GM19468 (cell line): Measurements from ENCODE around the gene CHI3L1.

Experiments
- ATAC-seq: cut with Tn5 transposase; IDR thresholded peaks from one replicate; pipeline ENCODE4 v1.9.1; 2021; ENCODE audit warnings: mild to moderate bottlenecking, moderate library complexity, moderate number of reproducible peaks; ENCODE audit not compliant: unreplicated experiment; ENCODE audit errors: extremely low read depth

The CHI3L1 gene

DNA sequence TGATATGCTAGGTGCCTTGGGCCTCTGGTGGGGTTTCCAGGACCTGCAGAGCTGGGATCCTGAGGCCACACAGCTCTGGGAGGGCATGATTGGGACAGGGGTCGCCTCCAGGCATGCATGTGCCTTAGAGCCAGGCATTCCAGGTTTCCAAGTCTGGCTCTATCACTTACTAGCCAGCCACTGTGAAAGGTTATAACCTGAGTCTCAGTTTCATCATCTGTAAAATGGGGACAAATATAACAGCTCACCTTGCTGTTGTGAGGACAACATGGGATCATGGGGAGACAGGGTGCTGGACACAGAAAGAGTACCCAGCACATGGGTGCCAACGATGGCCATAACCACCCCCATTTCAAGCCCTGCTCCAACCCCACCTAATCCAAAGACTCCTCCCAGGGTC is 2.7 kb downstream of the CHI3L1 start:
- ATAC-seq = no peak

DNA sequence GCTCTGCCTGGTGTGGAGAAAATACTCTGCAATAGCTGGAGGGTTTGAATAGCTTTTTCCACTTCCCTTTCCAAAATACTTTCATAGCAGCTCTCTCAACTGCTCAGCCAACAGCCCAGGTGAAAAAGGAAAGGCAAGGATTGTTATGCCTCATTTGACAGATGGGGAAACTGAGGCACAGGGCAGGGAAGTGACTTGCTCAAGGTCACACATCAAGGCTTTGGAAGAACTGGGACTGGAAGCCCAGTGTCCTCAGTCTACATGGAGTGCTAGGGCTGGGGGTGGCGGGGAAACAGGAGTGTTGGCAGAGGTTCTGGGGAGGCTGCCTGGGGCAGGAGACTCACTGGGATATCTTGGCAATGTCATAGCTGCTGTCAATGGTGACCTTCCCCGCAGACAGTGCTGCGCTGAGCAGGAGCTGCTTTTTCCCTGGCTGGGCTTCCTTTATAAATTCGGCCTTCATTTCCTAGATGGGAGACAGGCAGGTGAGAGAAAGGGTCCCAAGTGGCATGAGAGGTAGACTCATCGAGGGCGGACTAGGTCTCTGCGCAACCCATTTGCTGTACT is 4.0 kb downstream of the CHI3L1 start:
- no peak for ATAC-seq

DNA sequence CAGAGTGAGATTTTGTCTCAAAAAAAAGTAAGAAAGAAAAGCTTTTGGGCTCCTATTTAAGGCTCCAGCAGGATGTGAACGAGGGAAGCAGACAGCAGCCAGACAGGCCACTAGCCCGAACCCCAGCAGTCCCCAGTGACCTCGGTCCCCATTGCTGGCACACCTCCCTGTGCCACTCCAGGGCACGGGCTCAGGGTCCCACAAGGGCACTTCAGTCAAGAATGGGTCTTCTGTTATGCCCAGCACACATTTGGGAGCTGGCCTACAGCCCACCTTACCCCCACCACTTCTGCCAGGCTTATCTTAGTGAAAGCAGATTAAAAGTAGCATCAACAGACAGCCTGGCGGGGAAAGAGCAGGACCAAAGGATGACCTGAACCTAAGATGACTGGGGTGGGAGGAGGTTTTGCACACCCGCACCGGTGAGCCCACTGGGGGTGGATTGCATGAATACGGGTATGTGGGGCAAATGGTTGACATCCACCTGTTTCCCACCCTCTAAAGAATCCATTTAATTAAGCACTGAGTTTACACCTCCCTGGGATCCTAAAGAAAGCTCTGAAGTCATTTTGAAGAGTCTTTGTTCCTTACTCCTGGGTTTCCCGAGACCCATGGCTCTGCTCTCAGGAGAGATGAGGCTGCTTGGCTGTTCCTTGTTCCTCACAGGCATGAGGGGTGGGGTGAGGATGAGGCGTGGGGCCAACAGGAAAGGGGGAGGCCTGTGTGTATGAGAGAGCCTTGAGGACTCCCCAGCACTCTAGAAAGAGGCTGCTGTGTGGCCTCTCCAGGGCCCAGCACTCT is 4.7 kb downstream of the CHI3L1 start:
- no peak for ATAC-seq

DNA sequence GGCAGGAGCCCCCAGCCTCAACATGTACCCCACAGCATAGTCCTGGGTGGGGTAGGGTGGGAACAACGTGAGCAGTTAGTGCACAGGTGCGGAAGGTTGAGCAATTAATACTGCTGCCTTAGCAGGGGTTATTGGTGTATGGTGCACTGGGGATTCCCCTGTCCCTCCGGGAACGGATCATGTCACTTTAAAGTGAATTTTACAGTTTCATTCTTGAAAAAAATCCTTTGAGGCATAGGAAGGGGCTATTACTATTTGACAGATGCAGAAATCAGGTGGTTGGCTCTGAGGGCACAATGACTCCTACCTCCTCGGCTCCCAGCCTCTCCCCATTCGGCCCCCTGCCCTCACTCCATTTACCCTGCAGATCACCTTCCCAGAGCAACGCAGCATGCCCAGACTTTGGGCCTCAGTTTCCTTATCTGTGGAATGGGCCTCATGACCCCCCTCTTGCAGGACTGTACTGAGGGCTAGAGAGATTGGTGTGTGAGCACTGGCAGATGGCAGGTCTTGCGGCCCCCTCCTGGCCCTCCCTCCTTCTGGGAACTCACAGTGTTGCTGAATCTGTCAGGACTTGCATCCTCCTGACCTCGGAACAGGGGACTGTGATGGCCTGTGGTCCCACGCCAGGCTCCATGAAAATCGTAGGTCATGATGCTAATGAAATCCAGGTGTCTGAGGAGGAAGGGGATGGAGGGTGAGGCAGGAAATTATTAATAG is 5.7 kb downstream of the CHI3L1 start:
- no peak for ATAC-seq

DNA sequence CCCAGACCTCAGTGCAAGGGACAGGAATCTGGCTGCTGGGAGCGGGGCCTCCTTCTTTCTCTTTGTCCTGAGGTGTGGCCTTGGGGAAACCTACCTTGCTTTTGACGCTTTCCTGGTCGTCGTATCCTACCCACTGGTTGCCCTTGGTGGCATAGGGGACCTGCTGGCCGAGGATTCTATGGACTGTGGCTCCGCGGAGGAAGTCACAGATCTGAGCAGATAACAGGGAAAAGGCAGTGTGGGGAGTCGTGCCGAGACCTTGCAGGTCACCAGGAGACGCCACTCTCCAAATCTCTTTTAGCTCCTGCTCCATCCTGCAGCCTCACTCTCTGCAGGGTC is 6.9 kb downstream of the CHI3L1 start:
- ATAC-seq = no peak

DNA sequence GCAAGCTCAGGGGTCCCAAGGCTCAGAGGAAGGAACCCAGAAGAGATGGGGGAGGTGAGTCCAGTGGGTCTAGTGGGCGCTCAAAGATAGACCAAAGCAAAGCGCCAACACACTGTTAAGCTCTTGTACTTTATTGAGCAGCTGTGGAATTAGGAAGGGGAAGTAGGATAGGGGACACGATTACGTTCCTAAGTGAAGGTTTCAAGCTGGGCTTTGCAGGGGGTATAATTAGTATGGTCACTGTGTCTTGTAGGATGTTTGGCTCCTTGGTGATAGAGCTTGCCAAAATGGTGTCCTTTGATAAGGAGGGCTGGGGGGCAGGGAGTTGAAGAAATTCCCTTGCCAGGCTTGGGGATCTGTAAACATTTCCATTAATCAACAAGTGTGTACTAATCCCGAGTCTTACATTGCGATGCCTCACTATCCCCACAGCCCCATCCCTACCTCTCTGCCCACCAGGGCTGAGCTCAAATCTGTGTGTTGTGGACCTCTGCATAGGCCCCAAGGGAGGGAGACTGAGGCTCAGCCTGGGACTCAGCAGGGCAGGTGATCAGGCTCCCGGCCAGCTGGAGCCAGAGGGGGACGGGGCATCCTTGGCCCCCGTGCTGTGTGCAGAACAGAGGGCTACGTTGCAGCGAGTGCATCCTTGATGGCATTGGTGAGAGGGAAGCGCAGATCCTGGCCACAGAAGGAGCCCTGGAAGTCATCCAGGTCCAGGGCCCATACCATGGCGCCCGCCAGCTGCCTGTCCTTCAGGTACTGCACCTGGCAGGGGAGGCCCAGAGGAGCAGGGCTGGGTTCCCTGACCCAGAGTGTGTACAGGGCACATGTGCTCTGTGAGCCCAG is 7.5 kb downstream of the CHI3L1 start:
- ATAC-seq = no peak

DNA sequence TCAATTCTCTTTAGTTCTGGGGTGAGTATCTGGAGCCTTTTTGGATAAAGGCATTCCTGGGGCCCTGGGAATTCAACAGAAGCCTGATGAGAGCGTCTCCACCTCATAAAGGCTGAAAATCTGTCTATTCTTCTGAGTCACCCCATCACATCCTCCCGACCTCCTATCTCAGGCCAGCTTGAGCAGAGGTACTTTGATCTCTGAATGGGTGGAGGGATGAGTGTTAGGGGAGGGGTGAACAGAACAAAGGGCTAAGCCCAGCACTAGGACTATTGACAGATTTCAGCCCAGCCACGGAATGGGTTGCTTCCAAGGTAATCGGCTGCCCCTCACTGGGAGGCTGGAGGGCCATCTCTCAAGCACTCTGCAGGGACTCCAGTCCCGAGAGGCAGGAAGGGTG is 8.4 kb downstream of the CHI3L1 start:
- no peak for ATAC-seq

DNA sequence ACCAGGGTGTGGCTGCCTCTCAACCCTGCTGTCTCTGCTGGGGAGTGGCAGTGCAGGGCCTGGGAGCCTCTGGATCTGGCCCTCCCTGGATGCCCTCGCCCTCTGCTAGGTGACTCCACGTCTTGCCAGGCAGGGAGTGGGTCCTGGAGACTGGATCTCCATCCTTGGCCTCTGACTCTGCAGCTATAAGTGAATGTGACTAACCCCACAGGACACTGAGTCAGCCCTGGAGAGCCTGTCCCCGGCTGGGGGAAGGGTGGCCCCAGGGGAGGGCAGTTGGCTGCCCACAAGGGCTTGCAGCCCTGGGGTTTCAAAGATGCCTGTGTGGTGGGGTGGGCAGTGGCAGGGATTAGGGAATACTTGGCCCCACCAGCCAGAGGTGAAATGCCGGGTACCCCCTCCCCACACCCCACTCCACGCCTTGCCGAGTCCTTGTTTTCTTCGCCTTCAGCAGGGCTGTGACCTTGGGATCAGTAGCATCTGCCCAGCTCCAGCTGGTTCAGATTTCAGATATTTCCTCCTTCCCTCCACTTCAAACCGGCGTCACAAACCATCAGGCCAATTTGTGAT is 8.9 kb downstream of the CHI3L1 start:
- no peak for ATAC-seq

DNA sequence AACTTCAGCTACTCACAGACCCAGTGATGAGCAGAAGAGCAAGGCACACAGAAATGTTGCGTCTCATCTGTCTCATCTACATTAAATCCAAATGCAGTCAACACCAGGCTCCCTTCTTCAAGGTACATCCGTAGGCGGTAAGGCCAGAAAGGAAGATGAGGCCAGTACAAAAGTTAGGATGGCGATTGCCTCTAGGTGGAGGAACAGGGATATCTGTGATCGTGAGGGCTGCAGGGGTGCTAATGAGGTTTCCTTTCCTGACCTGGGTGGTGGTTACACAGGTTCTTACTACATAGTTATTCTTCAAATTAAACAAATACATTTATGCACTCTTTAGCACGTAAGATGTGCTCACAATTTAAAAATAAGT is 9.5 kb downstream of the CHI3L1 start:
- ATAC-seq = no peak

DNA sequence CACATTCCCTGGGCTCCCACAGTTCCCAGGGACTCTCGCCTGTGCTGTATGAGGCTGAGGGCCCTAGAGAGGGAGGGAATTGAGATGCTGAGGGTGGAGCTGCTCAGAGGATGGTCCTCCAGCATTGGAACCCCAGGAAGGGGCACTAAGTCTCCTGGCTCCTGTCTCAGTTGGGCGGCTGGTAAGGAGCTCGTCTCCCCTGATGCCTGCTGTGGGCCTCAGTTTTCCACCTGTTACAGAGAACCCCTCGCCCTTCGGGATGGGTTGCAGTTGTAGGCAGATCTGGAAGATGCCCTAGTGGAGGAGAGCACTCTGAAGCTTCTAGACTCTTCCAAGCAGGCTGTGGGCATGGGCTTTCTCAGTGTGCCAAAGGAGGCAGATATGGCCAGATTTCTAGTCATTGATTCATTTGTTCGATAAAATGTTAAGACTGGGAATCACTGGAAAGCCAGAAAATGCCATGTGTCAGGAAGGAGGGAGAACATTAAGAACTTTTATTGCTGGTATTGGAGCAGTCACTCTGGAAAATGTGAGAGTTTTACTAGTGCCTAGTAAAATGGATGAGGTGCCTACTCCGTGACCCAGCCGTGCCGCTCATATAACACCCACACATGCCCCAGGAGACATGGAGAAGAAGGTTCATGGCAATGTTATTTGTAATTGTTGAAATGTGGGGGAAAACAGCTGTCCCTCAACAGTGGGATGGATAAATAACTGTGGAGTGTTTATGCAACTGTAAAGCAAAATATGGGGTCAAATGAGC is 10.1 kb downstream of the CHI3L1 start:
- ATAC-seq = no peak

DNA sequence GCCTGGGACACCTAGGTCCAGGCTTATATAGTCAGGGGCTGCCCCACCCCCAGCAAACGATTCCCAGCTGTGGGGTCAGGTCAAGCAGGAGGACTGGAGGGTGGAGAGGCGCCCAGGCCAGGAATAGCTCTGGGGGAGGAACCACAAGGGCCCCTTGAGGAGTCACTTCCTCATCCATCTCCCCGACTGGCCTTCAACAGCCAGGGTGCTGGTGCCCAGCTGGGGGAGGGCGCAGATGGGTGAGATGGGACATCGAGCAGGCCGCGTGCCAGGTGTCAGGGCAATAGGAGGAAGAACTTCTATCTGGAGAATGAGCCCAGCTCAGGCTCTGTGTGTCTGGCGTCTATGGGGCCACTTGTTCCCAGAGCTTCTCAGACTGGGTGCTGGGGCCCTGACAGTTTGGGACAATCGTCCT is 10.7 kb downstream of the CHI3L1 start:
- ATAC-seq = no peak

DNA sequence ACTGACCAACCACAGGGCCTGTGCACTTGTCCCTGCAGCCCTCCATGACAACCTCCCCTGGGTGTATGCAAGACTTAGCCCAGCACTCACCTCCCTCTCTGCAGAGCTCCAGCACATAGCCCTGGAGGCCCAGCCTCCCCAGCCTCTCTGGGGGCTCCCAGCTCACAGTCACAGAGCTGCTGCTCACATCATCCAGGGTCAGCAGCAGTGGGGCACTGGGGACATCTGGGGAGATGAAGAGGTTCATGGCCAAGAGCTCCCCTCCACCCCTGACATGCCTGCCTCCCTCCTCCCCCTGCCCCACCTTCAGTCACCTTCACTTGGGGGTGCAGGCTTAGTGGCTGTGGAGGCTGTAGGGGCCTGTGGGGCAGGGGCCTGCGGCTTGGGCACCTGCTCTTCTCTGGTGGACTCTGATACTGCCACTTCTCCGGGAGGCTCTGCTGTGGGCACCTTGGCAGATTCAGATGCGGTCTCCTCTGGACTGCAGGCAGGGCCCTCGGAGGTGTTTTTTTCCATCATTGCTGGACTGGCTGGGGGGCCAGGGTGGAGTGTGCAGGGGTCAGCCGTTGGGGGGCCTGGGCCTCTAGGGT is 11.2 kb downstream of the CHI3L1 start, which contains the start of gene MYBPH:
MYBPH (minus strand) TSS at position 590 of the 590 bp plus-strand sequence; CDS start at position 519, 71 bp downstream.
- ATAC-seq = no peak

DNA sequence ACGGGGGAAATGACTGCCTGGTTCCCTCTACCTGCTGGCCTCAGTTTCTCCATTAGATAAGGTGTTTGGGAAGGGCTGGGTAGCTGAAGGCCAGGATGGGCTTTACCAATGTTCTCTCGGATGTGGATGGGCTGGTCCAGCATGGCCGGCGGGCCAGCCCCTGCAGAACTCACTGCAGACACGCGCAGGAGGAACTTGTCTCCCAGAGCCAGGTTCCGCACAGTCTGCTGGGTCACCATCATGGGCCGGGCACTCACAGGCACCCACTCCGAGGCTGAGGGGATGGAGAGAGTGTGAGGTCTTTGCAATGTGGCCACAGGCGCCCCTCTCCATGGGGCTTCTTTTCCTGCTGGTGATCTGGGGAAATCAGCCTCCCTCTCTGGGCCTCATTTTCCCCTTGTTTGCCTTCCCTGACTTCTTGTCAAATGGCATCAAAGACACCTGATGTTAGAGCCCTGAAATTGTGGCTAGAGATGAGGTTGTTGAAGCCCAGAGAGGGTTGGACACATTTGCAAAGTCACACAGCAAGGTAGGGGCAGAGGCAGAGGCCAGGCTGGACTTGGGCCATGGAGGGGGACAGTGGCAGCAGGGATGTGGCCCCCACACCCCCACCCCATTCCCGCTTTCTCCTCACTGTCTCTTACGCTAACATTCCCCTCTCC is 12.0 kb downstream of the CHI3L1 start:
- ATAC-seq = no peak

DNA sequence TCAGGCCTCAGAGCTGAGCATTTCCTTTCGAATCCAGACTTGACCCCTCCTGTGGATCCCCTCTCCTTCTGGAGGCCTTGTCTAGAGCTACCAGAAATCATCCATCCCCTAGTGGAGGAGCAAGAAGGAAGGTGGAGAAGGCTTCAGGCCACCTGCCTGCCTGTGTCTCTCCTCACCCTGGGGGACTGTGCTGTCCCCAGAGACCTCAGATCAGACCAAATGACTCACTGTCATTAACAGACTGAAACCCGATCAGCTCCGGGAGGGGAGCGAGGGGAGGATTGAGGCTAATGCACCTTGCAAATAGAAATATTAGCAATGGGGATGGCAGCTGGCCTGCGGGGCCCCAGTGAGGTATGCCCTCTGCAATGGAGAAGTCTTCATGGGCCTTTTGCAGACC is 12.9 kb downstream of the CHI3L1 start:
- ATAC-seq = peak; percentile 75

DNA sequence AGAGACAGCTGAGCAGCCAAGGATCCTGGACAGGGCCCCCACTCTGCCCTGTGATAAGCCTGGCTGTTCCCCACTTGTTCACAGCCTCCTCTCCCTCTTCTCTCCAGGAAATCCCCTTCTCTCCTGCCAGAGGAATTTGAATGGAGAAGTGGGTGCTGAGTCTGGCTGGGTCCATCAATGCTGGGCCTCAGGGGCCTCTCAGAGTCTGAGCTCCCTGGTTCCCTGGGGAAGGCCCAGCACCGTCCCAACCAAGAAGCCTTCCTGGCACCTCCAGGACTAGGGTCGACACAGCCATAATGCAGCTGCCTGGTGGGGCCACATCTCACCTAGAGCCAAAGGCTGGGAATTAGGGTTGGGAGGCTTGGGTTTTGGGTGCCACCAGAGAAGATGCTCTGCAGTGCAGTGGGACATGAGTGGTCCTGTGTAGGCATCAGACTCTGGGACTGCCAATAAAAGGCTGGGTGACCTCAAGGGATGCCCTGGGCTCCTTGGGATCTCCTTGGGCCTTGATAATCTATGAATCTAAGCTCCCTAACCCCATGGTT is 13.4 kb downstream of the CHI3L1 start:
- ATAC-seq = no peak

DNA sequence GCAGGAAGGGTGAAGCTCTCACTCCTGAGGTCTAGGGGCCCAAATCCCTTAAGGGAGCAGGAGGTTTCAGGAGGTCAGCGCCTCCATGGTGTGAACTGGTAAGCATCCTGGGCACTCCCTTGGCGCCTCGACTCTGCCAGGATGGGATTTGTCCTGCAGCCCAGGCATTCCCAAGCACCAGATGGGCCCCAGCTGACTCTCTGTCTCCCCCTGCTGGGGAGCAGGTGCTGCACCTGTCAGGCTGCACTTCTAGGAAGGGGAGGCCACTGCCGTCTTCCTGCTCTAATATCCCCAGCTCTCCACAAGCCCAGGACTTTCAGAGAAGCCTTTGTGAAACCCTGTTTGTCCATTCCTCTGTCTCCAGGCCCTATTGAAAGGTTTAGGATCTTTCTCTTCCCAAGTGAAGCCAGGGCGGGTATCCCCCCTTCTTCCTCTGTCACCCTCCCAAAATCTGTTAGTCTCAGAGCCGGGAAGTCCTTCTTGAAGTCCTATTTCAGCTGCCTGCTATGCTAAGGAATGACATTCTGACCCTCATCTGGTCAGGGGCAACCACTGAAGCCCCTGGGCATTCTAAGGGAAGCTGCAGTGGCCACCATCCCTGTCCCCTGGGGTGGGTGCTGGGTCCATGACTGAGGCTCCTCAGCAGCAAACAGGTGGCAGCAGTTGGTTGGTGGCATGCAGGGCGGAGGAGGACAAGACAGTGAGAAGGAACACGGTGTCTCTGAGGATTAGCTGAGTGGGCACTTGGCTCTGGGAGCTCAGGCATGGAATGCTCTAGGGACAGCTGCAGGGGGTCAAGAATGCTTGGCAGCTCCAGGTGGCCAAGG is 14.1 kb downstream of the CHI3L1 start:
- ATAC-seq = no peak

DNA sequence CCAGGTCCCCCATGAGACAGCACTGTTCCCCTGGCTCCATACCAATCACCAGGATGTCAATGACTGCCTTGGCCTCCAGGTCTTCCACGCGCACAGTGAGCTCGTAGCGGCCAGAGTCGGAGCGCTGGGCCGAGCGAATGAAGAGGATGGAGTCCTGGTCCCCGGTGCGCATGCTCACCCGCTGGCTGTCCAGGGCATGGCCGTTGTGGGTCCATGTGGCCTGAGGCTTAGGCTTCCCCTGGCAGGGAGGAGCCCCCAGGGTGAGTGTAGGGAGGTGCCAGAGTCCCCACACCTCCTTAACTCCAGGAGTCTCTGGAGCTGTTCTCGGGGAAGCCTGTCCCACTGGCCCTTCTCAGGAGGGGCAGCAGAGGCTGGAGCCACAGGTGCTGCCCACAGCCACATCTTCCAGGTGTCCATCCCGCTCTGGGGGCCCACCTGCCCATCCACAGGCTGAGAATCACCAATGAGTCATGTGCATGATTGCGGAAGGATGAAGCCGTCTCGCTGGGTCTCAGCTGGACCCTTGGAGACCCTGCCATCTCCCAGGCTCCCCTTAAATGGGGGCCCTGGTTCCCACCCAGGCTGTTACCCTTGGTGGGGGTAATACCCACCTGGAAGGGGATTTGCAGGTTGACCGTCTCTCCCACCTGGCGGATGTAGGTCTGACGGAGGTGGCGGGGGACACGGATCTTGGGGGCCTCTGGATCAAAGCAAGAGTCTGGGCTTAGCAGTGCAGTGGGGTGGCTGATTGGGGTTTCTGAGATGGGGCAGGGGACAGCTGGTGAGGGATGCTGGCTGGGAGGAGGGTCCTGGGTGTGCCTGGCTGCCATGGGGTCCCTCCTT is 14.9 kb downstream of the CHI3L1 start:
- no peak for ATAC-seq
